ENCODE results near the gene ZBTB16. TPM values are rescaled to one million over a fixed set of nuclear protein-coding genes. Genes with fewer than 3 reads are reported as not detected.

The ZBTB16 gene
- total RNA-seq, 4 donors from 2014 or later, result 82.7 to 375 (median 189) TPM

DNA sequence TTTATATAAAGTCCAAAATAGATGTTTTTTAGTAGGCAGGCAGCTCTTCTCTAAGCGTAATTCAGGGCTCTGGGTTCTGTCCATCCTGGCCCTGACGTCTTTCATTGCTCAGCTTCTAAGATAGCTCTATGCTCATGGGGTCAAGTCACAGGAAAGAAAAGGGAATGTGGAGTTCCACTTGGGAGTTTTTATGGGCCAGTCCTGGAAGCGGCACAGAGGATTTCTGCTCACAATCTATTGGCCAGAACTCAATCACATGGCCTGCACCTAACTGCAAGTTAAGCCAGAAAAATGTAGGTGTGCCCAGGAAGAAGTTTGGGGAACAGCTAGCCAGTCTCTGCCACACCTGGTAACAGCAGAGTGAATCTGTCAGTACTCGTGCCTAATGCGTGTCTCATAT lies 7.4 kb upstream of the ZBTB16 start:
- DNase-seq (ENCODE audit: low spot score), result no peak
- ATAC-seq (ENCODE audit: low FRiP score), result no peak
- no peak for TF ChIP-seq CTCF (IDR thresholded peaks at IDR 0.05)

GRCh38 chr11:114053406-114053805 lies 6.1 kb upstream of the ZBTB16 start:
- no peak for TF ChIP-seq CTCF (IDR thresholded peaks at IDR 0.05)
- DNase-seq (ENCODE audit: low spot score), result no peak
- peak; percentile 29 for ATAC-seq (ENCODE audit: low FRiP score)

GRCh38 chr11:114054806-114055205 lies 4.7 kb upstream of the ZBTB16 start:
- DNase-seq (ENCODE audit: low spot score), result no peak
- ATAC-seq (ENCODE audit: low FRiP score), result no peak
- no peak for TF ChIP-seq CTCF (IDR thresholded peaks at IDR 0.05)

DNA sequence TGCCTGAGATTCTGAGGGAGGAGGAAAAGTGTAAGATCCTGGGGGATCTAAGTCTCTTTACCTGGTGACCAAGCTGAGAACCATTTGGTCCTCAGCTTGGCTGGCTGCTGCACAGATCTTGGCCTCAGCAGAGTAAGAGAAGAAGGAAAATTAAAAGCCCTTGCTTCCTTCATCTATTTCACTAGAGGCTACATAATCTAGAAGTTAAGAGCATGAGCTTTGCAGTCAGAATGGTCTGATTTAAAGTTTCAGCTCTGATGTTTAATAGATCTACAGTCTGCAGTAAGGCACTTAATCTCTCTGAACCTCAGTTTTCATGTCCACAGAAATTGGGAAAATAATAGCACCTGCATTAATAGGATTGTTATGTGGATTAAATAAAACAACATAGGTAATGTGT lies 3.1 kb upstream of the ZBTB16 start:
- no peak for DNase-seq (ENCODE audit: low spot score)
- TF ChIP-seq CTCF (IDR thresholded peaks at IDR 0.05), result no peak
- ATAC-seq (ENCODE audit: low FRiP score), result no peak

DNA sequence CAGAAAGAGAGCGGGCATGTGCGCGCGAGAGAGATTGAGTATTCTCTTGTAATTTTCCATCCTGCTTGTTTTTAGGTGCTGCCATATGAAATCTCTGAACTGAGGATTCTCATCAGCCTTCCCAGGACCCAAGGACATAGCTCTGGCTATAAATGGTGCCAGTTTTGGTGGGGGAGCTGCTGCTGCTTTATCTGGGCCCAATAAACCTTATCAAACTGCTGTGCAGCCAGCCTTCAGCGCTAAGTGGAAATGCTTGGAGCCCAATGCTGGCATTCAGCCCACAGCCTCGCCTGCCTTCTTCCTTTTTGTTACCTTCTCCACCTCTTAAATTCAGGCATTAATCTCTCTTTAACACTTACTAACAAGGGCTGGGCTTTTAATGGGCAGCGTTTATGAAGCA lies 2.4 kb upstream of the ZBTB16 start:
- DNase-seq (ENCODE audit: low spot score) (no peak), ATAC-seq (ENCODE audit: low FRiP score) (peak; percentile 0)
- TF ChIP-seq CTCF (IDR thresholded peaks at IDR 0.05), result no peak

- ATAC-seq (ENCODE audit: low FRiP score) (no peak), DNase-seq (ENCODE audit: low spot score) (no peak)
- no peak for TF ChIP-seq CTCF (IDR thresholded peaks at IDR 0.05)
Observed at GRCh38 chr11:114057605-114058004, 1.9 kb upstream of the ZBTB16 start.

- TF ChIP-seq CTCF (IDR thresholded peaks at IDR 0.05), result no peak
- DNase-seq (ENCODE audit: low spot score) (no peak), ATAC-seq (ENCODE audit: low FRiP score) (no peak)
Observed at GRCh38 chr11:114058026-114058706, 1.3 kb upstream of the ZBTB16 start.

Data from omental fat pad (tissue), 4 donors.